HG02759 (cell line): ENCODE measurements around the gene EDN2.

Experiments
- ATAC-seq: cut with Tn5 transposase; IDR thresholded peaks from one replicate; pipeline ENCODE4 v1.9.1; 2021; ENCODE audit warnings: mild to moderate bottlenecking, moderate library complexity; ENCODE audit not compliant: unreplicated experiment

Gene EDN2

GRCh38 chr1:41486053-41486370 is 1.5 kb upstream of the EDN2 start:
- ATAC-seq: no peak

DNA sequence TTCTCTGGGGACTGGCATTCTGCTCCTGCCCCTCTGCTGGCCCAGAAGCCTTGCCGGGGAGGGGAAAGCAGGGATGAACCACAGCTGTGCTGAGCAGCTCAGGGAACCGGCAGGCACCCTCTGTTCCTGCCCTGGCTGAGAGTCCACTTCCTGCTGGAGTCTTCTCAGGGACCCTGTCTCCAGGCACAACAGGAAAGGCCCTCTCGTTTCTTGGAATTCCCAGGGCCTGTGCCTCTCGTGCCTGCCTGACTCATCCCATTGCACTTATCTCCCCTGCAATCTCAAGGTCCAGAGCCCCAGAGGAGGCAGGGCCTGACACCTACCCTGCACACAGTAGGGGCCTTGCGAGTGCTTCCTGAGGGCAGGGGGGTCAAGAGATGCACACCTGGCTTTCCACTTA is 1.1 kb upstream of the EDN2 start:
- no peak for ATAC-seq

GRCh38 chr1:41483960-41484401 is 502 bp downstream of the EDN2 start:
- ATAC-seq: no peak

DNA sequence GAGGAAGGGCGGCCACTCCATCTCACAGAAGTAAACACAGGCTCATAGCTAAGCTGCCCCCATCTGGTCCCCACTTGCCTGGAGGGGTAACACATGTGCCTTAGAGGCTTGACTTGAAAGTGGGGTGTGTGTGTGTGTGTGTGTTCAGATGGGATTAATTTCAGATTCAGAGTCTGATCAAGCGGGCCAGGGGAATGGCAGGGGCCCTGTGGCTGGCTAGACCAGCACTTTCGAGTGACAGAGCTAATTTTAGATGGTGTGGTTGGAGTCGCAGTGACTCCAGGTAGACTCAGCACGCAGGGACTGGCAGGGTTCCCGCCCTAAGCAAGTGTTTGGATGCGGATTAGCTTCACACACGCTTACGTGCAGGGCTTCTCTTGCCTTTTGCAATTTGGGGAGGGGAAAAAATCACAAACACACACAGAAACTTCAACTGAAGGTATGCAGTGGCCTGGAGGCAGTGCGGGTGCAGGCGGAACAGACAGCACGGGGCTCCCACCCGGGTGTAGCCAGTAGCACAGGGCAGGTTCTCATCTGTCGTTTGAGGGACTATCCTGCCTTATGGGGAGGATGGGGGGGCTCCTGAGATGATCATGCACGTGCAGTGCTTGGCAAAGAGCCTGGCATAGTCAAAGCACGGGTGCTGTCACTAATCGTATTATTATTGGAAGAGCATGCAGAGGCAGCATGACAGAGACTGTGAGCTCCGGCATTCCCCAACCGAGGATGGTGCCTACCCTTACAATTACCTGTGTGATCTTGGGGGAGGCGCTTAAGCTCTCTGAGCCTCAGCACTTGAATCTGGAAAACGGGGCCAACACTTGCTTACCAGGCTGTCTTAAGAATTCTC is 1.3 kb downstream of the EDN2 start:
- no peak for ATAC-seq

- no peak for ATAC-seq
Measured at GRCh38 chr1:41482001-41482765, 2.3 kb downstream of the EDN2 start.

GRCh38 chr1:41481109-41481775 is 3.2 kb downstream of the EDN2 start:
- no peak for ATAC-seq

GRCh38 chr1:41480204-41481108 is 4.0 kb downstream of the EDN2 start:
- no peak for ATAC-seq

DNA sequence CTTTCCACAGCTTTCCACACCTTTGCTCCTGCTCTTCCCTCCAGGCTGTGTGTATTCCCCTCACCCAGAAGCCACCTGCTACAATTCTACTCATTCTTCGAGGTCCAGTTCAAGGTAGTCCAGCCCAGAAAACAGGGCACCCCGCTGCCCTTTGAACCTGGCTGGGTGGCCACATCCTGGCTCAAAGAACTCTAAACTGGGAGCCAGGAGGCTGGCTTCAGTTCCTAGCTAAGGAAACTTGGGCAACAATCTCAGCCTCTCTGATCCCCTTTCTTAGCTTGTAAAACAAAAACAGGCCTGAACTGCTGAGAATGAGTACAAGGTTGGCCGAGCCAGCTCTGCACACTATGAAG is 4.7 kb downstream of the EDN2 start:
- ATAC-seq: no peak

DNA sequence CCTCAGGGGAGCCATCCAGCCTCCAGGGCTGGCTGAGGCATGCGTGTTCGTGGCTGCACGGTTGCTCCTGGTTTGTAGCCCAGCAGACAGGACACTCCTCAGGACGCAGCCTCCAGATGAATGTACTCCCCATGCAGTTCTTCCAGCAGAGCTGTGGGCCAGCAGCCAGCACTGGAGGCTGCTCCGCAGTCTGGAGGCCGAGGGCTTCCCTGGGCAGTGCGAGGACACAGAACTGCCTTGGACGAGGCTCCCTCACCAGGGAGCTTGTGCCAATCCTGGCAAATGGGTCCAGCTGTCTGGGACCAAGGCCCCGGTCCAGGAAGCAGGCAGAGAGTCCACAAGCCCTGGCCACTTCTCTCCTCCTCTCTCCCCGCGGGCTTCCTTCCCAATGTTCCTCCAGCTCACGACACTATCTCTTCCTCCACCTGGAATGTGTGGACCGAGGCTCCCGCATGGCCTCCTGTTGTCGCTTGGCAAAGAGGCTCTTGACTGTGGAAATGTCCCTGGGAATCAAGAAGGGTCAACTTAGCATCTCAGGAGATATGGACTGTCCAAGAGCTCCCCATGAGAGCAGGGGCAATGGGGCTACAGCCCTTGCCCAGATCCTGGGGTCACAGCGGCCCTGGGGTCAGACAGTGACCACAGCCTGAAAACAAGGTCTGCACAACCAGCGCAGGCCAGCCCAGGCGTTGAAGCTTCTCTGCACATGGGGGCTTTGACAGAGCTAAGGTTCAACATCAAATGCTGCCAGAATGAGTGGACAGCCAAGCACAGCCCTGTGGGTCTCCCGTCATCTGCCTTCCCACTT is 5.3 kb downstream of the EDN2 start:
- no peak for ATAC-seq

GRCh38 chr1:41478118-41478748 is 6.2 kb downstream of the EDN2 start:
- no peak for ATAC-seq

DNA sequence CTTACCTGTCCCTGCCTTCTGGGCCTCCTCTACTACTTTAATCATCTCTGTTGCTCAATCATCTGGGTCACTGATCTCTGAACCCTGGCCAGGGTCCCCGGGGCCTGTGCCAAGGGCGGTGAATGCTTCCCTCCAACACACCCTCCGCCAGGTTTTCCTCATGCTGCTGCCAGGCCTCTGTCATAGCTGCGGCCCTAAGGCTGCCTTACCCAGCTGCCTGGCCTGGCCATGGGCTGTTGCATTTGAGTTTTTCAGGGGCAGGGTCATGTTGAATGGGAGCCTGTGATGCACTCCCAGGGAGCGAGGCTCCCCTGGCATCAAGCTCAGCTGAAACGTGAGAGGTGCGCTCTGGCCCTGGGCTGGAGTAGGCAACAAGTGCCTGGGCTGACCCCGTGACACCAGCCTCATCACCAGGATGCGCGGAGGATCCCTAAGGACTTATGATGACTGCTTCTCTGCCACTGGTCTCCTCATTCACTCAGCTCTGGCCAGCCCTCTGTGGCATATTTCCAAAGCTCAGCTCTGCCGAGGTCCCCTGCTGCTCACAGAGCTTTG is 7.6 kb downstream of the EDN2 start:
- no peak for ATAC-seq

GRCh38 chr1:41475859-41476567 is 8.5 kb downstream of the EDN2 start:
- no peak for ATAC-seq

DNA sequence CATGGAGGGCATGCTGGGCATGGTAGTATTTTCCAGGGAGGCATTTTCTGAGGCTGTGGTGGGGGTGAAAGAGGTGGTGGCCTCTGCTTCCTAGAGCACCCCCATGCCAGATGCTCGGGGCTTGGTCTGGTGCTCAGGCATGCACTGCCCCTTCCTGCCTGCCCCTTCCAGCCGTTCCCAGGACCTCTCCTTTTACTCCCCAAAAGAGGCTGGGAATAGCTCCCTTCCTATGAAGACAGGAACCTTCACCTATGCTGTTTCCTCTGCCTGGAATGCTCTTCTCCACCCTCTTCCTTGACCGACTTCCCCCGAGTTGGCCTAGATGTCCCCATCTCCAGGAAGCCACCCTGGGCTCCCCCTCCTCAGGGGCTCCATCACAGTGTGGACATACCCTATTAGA is 9.1 kb downstream of the EDN2 start:
- ATAC-seq: no peak

DNA sequence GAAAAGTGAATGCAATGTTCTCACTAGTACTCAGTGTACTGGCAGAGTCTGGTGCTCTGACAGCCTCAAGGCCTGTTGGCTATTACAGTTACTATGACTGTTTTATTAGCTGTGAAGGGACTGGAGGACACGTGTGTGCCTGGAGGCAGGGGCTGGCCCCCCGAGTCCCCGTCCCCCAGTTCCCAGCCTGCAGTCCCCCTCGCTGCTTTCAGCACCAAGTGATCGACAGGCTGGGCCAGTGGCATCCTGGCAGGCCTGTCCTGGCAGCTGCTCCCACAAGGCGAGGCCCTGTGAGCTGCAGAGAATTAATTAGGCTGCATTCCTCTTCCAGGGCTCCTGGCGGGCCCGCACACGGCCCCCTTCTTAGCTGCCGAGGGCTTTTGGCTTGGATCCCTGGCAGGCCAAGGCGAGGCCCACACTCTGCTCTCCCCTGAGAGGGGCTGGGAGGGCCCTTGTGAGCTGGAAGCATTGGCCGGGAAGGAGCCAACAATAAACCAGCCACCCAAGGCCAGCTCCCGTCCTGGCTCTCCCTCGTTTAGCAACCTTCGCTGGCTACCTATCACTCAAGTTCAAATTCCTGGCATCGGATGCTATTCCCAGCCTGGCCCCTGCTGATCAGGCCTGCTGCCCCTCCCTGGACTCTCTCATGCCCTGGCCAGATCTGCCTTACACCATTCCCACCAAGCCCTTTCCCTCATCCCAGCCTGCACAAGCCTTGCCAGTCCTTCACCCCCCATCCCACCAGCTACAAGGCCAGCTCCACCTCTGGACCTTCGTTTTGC is 9.8 kb downstream of the EDN2 start:
- no peak for ATAC-seq

GRCh38 chr1:41473738-41474362 is 10.6 kb downstream of the EDN2 start:
- ATAC-seq: no peak

- no peak for ATAC-seq
Measured at GRCh38 chr1:41471658-41472057, 12.8 kb downstream of the EDN2 start.

DNA sequence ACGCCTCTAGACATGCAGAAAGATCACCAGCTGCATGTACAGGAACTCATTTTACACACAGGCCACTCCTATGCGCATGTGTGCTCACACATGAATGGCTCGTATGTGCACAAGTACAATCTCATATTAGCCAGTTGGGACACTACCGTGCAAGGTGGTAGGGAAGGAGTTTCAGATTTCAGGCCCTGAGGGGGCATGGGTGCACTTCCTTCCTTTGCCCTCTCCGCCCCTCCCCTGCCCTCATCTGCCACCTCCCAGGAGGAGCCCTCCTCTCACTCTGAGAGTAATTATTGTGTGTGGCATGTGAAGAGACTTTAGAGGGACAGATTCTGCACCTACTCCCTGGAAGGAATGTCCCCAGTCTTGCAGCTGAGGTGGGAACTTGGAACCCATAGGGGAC is 14.8 kb downstream of the EDN2 start:
- ATAC-seq: no peak
